HepG2 (cell line): Measurements from ENCODE around the gene OPN1MW3. TPM values are rescaled to one million over a fixed set of nuclear protein-coding genes. Genes with fewer than 3 reads are reported as not detected.

Source experiments
- ATAC-seq: fragments of 200-7000 bp; cut with Tn5 transposase; 3 replicates; pipeline ENCODE4 v1.9.1; 2020; ENCODE audit warnings: mild to moderate bottlenecking, moderate library complexity
- BruUV-seq: library from RNA; stranded (reverse); fragments of 400-500 nt; replicated peaks from 2 replicates; lab custom pipeline; 2021; lab: Mats Ljungman, UMichigan
- CTCF ChIA-PET: fragments of 300-600 bp; formaldehyde crosslinking; extraction: SDS; loops from one replicate; lab custom pipeline; 2021; ENCODE audit warnings: low total read pairs, inconsistent platforms, low intra/inter-chr PET ratio; lab: Yijun Ruan, JAX
- POLR2A ChIA-PET: fragments of 350-600 bp; sonication (Branson Sonifier 250); formaldehyde crosslinking; loops from one replicate; lab custom pipeline; 2020; ENCODE audit warnings: antibody characterized with exemption, inconsistent platforms; lab: Yijun Ruan, JAX
- DNase-seq: peaks from one replicate; pipeline ENCODE4 v3.0.0-alpha.2; 2015; ENCODE audit warnings: low spot score
- FAIRE-seq: peaks from 3 replicates; lab custom pipeline; 2011; peaks lifted over from hg19 to GRCh38; lab: Jason Lieb, UNC
- H2AFZ ChIP-seq: one replicate; pipeline ENCODE4 v1.6.1; 2011; ENCODE audit warnings: low read length, inconsistent platforms
- H3K27ac ChIP-seq: fragments of 300-600 bp; 3 replicates; pipeline ENCODE4 v1.8.0; 2011; ENCODE audit warnings: mixed run types, mild to moderate bottlenecking, mixed read lengths, low read length, inconsistent platforms; ENCODE audit not compliant: insufficient read depth; ENCODE audit errors: extremely low read length
- H3K27me3 ChIP-seq, 2 experiments: fragments of 200-600 bp in 1 of 2; 2 replicates in 1 of 2; 3 replicates in 1 of 2; pipeline versions ENCODE4 v1.6.0 to v1.8.0; 2011; ENCODE audit warnings: low read length in 2 of 2, mild to moderate bottlenecking in 2 of 2, moderate library complexity in 2 of 2, inconsistent platforms in 1 of 2; ENCODE audit not compliant: insufficient read depth in 2 of 2, control insufficient read depth in 1 of 2
- H3K36me3 ChIP-seq, 2 experiments: fragments of 200-600 bp in 1 of 2; replicated peaks in 1 of 2; 2 replicates in 1 of 2; 3 replicates in 1 of 2; pipeline versions ENCODE4 v1.5.1 to v1.8.0; 2011; ENCODE audit warnings: low read length in 2 of 2, inconsistent platforms in 1 of 2; ENCODE audit not compliant: insufficient read depth in 2 of 2, control insufficient read depth in 1 of 2
- H3K4me1 ChIP-seq: 2 replicates; pipeline ENCODE4 v1.5.1; 2012; ENCODE audit warnings: low read length, inconsistent platforms; ENCODE audit not compliant: insufficient read depth
- H3K4me2 ChIP-seq: 2 replicates; pipeline ENCODE4 v1.6.0; 2011; ENCODE audit warnings: low read depth, low read length, inconsistent platforms
- H3K4me3 ChIP-seq, 3 experiments: fragments of 200-600 bp in 1 of 3; sonication (generic), shearing (Covaris generic) in 1 of 3; replicated peaks in 1 of 3; 2 replicates each; pipeline ENCODE4 v1.5.1; 2011 to 2016; ENCODE audit warnings: low read length in 3 of 3, inconsistent platforms in 2 of 3, low read depth in 2 of 3, mild to moderate bottlenecking in 2 of 3, control low read depth in 1 of 3, mixed read lengths in 1 of 3; ENCODE audit not compliant: insufficient read depth in 1 of 3
- H3K79me2 ChIP-seq: one replicate; pipeline ENCODE4 v1.6.1; 2011; ENCODE audit warnings: low read length, inconsistent platforms; ENCODE audit not compliant: insufficient read depth
- H3K9ac ChIP-seq: 2 replicates; pipeline ENCODE4 v1.6.0; 2011; ENCODE audit warnings: mild to moderate bottlenecking, low read depth, low read length, inconsistent platforms; ENCODE audit not compliant: insufficient read depth
- H3K9me3 ChIP-seq: 2 replicates; pipeline ENCODE4 v1.5.1; 2012; ENCODE audit warnings: mild to moderate bottlenecking, low read length
- H4K20me1 ChIP-seq: 2 replicates; pipeline ENCODE4 v1.6.0; 2011; ENCODE audit warnings: inconsistent platforms, mild to moderate bottlenecking, low read length, moderate library complexity; ENCODE audit not compliant: insufficient read depth
- CTCF ChIP-seq: sonication (generic); formaldehyde crosslinking; IDR thresholded peaks from 2 replicates; pipeline ENCODE4 v1.5.0; 2020; ENCODE audit warnings: mild to moderate bottlenecking, missing genetic modification reagents, moderate library complexity
- KDM2A ChIP-seq: sonication (generic); formaldehyde crosslinking; IDR thresholded peaks from 2 replicates; pipeline ENCODE4 v1.4.0; 2020; ENCODE audit warnings: low read depth, missing genetic modification reagents, borderline replicate concordance
- NCOA2 ChIP-seq: sonication (generic); formaldehyde crosslinking; IDR thresholded peaks from 2 replicates; pipeline ENCODE4 v1.8.0; 2022; ENCODE audit warnings: inconsistent platforms
- STAG1 ChIP-seq: sonication (generic); formaldehyde crosslinking; IDR thresholded peaks from 2 replicates; pipeline ENCODE4 v1.4.0; 2020; ENCODE audit warnings: missing genetic modification reagents
- ZFP36L1 ChIP-seq: sonication (generic); formaldehyde crosslinking; IDR thresholded peaks from 2 replicates; pipeline ENCODE4 v1.8.0; 2022; ENCODE audit warnings: mild to moderate bottlenecking, missing genetic modification reagents, moderate library complexity
- ZNF720 ChIP-seq: sonication (generic); formaldehyde crosslinking; IDR thresholded peaks from 2 replicates; pipeline ENCODE4 v1.4.0; 2020; ENCODE audit warnings: missing genetic modification reagents
- WGBS: methylation state at CpG from one replicate; pipeline ENCODE4 v1.1.6; 2017; ENCODE audit warnings: low lambda C conversion rate; 5-methylcytosine and 5-hydroxymethylcytosine counted together
- in situ Hi-C: cut with HindIII; loops from 2 replicates; pipeline ENCODE4 v1.10.0; 2017; ENCODE audit warnings: low pct_unique_long_range_greater_than_20kb; ENCODE audit not compliant: extremely low pct_ligation_motif_present
- intact Hi-C: fragments of 100-400 bp; cut with micrococcal nuclease; formaldehyde crosslinking; loops from one replicate; pipeline ENCODE4 v1.10.0; 2022; ENCODE audit not compliant: unreplicated experiment
- polyA plus RNA-seq, 8 experiments: library from polyadenylated mRNA; depleted of rRNA in 3 of 8; stranded (reverse) in 7 of 8; unstranded in 1 of 8; fragments of >200 nt; fragmentation: Illumina TruSeq in 4 of 8; extraction: Trizol in 4 of 8; gene quantifications; 2 replicates each; pipeline versions ENCODE4 v1.2.1 to v1.2.3, GENCODE V29; 2011 to 2016; ENCODE audit warnings: low read depth in 4 of 8, missing spikeins in 1 of 8, mixed read lengths in 1 of 8; ENCODE audit not compliant: insufficient read depth in 1 of 8
- total RNA-seq, 5 experiments: library from RNA; depleted of rRNA; stranded (reverse); fragments of >200 nt; fragmentation: Illumina TruSeq; extraction: Trizol; gene quantifications; 2 replicates each; pipeline ENCODE4 v1.2.3, GENCODE V29; 2016; ENCODE audit warnings: low read depth in 1 of 5

Gene OPN1MW3
- total and polyA plus RNA-seq, 2 of the 13 experiments (the other 11 are each of a cell fraction or from before 2014, with no cell fraction given), result not detected

- FAIRE-seq, result no peak
- DNase-seq, result no peak
- no CpG with 5 or more reads among the region's 3 CpGs for WGBS
- intact Hi-C loops (no loop called here), in situ Hi-C loops (no loop called here)
- no peak overlapping the region for H3K9ac ChIP-seq
- no peak for ATAC-seq
- H3K4me1 ChIP-seq, result peaks cover 11% of the 10 kb centered on the region
- no peak overlapping the region for H3K27ac ChIP-seq
- H4K20me1 ChIP-seq, result no peaks in the 10 kb centered on the region
- TF ChIP-seq ZFP36L1 (CRISPR knock-in tag), result no peak
- no peak for TF ChIP-seq KDM2A (CRISPR knock-in tag)
- no peaks in the 10 kb centered on the region for H3K79me2 ChIP-seq
- H2AFZ ChIP-seq, result no peak overlapping the region
- ChIA-PET CTCF (no interaction called here), POLR2A (no interaction called here)
- no peaks in the 10 kb centered on the region for H3K9me3 ChIP-seq
- BruUV-seq, result no TSS peak
- H3K4me3 ChIP-seq, result no peak overlapping the region
- H3K4me2 ChIP-seq, result no peak overlapping the region
- no peaks in the 10 kb centered on the region for H3K36me3 ChIP-seq
- H3K27me3 ChIP-seq, result no peaks in the 10 kb centered on the region
Observed at GRCh38 chrX:154315416-154315815, 58.0 kb downstream of the OPN1MW3 start.

GRCh38 chrX:154317391-154317995 is 60.1 kb downstream of the OPN1MW3 start:
- Histone ChIP-seq H3K9ac (no peak overlapping the region), H4K20me1 (no peaks in the 10 kb centered on the region), H2AFZ (no peak overlapping the region), H3K4me3 (no peak overlapping the region), H3K4me1 (peaks cover 11% of the 10 kb centered on the region), H3K27me3 (no peaks in the 10 kb centered on the region; a peak in 1 of 5 replicates), H3K36me3 (no peaks in the 10 kb centered on the region), H3K4me2 (no peak overlapping the region), H3K9me3 (no peaks in the 10 kb centered on the region), H3K27ac (no peak overlapping the region), H3K79me2 (no peaks in the 10 kb centered on the region)
- WGBS, result 9% methylated on average over 7 of the region's 7 CpGs
- in situ Hi-C loops (no loop called here), intact Hi-C loops (no loop called here)
- peak; percentile 24; the same call in 1 of the 2 replicates for TF ChIP-seq STAG1 (CRISPR knock-in tag)
- no peak for TF ChIP-seq NCOA2 (CRISPR knock-in tag)
- TF ChIP-seq CTCF (CRISPR knock-in tag), result peak; percentile 35; the same call in 1 of the 2 replicates
- TF ChIP-seq ZNF720 (CRISPR knock-in tag), result no peak
- POLR2A ChIA-PET, result no interaction called here
- DNase-seq (no peak), FAIRE-seq (peak; percentile 55), ATAC-seq (peak; percentile 74)
- CTCF ChIA-PET, result interaction anchor here (1.6 kb wide), 1 partner anchor 217 kb away, joined by 8 read pairs; no protein-coding TSS in a partner anchor
- no TSS peak for BruUV-seq
